Hematopoietic multipotent progenitor cell treated with erythropoietin and hydrocortisone succinate and interleukin-3 and kit ligand, for 15 days (in vitro differentiated cells): Measurements from ENCODE around the gene ELMO1.

Source experiments
- DNase-seq: peaks from one replicate; pipeline ENCODE4 v3.0.0-alpha.2; 2015; ENCODE audit warnings: low spot score

Gene ELMO1

DNA sequence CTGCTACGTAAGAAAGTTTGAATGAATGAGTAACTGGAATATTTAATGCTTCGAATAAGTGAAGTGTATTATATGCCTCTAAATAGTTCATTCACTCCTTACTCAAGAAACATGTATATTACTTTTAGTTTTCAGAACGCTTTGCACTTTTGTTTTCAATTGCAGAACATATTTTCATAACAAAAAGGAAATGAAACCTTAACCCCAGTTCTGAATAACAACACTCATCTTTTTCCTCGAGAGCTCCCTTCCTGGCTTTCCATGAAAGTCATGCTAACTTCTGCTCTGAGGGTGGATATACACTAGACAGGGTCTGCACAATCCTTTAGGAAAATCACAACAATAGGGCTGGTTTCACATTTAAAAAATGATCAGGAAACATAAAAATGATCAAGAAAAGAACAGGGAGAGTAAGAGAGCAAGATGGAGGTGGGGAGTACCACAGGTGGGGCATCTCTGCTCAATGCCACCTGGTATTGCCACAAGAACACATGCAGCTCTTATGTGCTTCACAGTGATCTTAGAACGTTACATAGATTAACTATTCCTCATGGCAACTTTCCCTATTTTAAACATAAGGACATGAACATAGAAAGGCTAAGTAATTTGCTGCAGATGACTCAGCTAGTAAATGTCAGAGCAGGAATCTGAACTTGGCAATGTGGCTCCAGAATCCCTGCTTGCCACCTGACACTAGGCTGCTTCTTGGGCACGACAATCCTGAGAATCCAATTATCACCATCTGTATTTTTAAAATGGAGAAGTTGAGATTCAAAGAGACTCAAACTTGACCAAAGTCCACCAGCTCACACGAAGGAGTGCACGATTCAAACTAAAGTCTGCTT lies 504.9 kb downstream of the ELMO1 start:
- DNase-seq: no peak

DNA sequence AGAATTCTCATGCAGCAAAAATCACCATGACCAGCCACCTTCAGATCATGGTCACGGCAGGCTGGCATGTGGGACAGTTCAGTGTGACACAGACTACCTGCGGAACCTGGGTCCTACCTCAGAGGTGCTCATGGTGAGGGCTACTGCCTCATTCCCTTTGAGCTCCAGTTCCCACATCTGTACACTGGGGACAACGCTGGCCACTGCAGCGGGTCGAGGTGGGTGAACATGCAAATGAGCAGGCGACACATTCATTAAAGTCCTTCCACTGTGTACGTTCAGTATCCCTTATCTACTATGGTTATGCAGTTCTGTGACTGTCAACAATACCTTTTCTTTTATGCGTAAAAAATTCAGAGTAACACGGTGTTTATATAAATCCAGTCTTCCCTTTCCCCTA lies 505.7 kb downstream of the ELMO1 start:
- no peak for DNase-seq

DNA sequence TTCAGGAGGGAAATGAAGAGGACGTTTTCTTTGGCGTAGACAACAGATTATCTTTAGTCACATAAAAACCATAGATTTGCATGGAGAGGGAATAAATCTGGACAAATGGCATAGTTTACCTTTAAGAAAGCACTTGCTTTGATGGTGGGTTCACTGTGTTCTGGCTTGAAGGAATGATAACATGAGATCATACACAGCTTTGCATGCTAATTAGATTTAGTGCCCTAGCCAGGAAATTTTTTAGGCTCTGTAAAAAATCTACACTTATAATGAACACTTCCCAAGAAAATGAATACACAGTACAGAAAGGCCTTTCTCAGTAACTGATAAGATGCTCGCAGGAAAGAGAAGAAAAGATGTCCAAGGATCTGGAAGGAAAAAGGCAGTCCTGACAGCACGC lies 506.1 kb downstream of the ELMO1 start:
- no peak for DNase-seq

DNA sequence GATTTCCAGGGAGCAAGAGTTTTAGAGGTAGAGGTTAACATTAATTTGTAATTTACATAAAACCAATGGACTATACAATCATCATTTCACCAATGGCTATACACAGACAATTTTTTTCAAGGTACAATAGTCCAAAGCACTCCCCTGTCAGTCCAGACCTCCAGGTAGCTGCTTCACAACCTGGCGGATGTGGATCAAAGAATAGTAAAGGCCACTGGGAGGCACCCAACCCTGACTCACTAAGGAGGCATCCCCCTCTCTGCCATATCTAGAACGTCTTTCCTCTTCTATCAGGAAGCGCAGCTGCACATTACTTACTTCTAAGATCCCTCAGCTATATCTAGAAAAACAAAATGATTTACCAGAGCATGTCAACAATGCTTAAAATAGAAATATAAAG lies 506.6 kb downstream of the ELMO1 start:
- no peak for DNase-seq

DNA sequence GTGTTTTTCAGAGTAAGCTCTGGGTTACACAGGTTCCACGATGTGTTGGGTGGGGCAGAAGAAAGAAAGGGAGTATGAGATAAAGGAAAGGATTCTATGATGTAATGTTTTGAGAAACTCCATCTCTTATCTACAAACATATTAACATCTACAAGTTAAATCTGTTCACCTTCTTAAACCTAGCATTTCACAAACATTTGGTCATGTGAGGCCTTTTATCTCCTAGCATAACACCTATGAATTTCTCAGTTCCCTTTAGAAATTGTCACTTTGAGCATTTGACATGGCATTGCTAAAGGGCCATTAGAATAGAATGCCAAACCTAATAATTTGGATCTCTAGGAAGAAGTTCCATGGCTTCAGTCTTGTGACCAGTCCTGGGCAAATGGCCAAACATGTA lies 507.3 kb downstream of the ELMO1 start:
- no peak for DNase-seq

DNA sequence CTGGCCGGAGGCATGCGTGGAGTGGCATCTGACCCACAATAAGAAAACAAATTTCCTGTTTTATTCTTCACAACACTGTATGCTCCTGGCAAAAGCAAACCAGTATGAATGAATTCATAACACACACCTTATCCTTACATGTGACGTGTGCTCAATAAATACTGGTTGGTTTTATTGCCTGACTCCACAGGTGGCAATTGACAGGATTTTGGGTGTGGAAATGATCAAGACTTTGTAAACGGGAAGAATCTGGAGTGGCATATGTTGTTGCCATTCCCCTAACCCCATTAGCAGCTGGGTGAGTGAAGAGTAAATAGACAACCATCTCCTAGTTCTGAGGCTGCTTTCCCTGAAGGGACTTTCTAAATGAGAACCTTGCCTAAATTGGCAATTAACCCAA lies 508.8 kb downstream of the ELMO1 start:
- DNase-seq: no peak

DNA sequence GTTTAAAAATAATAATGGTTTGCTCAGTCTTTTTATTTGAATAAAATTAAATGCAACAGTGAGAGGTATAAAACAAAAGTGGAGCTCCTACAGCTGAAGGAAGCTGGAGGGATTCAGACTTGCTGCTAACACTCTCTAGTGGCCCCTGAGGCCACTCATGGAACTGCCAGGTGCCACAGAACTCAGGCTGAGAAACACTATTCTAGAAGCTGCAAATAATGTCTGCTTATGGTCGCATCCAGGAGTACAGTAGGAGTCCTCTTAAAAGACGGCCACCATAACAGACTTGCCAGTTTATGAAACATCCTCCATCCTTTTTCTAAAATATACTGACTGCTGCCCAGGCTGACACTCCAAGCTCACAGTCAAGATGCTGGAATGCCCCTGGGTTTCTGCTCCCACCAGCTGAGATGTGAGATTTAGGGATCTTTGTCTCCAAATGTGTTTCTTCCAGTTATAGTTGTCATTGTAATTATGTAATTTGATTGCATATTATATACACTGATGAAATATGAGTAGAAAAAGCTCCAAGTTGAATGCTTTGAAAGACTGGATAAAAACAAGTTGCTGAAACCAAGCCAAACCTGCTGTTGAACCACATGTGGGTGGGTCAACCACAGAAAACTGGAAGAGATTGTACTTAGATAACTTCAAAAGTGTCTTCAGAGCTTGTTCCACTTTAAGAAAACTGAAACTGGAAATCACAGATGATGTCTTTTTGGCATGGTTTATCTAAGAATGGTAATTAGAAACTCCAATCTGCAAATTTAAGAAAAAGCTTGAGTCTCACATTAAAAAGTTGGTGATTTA lies 510.7 kb downstream of the ELMO1 start:
- no peak for DNase-seq

DNA sequence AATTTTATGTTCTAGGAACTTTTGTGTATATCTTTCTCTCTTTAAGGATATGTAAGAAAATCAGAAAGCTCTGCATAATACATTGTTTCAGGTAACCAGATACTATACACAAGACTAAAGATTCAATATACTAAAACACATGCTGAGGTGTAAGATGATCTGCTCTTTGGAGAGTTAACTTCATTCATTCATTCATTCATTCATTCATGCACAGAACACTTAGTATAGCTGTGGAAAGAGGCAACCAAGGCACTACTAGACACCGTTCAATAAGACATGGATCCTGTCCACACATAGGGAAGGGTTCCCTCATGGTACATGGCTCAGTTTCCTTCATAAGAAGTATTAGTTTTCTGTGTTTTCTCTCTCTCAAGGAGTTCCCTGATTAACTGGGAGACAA lies 516.8 kb downstream of the ELMO1 start:
- no peak for DNase-seq

DNA sequence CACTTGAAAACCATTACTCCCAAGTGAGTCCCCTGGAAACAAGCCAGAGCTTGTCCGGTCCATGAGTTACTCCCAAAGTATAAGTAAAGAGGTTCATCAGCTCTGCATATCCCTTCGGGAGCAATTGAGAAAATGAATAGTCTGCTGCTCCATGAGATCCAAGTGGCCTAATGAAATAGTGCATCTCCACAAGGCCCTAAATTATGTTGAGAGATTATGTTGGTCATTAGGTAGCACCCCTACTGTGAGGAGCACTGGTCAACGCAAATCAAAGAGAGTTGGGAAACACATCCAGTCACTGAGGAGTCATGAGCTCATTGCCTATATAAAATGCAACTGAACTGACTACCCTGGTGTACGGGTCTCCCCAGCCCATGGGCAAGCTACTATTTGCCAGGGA lies 518.9 kb downstream of the ELMO1 start:
- DNase-seq: no peak

DNA sequence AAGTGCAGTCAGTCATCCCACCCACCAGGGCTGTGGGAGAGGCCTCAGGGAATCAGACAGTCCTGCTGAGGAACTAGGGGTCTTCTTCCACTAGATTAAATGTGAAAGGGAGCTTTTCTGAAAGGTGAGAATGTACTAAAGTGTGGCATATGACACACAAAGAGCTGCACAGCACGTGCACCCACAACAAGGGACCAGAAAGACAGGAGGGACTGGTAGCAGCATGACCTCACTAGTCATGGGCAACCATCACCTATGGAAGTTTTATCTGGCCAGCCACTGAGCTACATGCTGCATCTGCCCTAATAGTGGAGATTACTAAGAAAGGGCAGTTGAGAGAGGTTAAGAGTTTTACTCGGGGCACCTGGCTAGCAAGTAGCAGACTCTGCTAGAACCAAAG lies 519.9 kb downstream of the ELMO1 start:
- DNase-seq: no peak

DNA sequence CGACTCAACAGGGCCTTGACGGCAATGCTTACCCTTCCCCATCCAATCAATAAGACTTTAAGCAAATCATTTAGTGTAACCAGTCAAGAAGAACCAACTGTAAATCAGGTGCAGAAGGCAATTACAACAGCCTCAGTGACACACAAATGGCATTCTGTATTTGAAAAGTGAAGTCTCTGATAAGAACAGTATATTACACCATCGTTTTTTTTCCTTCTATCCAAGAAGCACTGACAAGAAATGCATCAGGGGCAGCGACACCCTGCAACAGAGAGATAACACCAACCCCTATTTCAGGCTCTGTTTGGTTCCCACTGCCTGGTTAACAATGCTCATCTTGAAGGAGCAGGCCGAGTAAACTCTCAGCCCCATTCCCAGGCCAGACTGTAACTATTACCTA lies 520.4 kb downstream of the ELMO1 start:
- no peak for DNase-seq

DNA sequence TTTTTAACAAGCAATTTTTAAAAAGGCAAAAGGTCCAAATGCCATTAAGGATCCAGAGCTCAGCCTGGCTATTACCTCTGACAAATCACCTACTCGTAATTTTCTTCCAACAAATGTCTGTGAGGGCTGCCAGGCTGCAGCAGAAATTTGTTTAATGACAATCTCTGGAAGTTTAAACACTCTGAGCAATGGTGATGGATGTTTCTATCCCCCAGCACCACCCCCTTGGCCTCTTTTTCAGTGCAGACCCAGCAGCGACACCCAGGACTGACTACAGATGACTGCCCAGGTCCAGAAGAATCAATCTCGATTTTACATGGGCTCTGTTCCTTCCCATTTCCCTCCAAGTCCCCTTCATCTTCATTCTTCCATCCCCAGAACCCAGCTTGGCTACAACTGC lies 523.0 kb downstream of the ELMO1 start:
- DNase-seq: no peak

DNA sequence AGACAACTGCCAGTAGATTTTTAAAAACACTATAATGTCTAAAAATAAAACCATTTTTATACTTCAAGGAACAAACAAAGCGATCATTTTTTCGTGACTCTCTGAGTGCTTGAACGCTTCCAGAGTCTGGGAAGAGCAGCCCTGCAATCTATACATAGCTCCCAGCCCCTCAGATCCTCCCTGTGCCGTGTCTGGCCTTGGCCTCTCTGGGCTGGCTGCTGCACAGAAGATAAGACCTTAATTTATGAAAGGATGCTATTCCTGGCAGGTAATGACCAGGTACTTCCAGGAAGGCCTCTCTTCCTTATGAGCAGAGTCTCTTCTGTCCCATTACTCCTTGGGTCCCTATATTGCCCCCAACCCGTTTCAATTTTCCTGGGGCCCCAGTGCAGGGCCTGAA lies 523.5 kb downstream of the ELMO1 start:
- DNase-seq: no peak

DNA sequence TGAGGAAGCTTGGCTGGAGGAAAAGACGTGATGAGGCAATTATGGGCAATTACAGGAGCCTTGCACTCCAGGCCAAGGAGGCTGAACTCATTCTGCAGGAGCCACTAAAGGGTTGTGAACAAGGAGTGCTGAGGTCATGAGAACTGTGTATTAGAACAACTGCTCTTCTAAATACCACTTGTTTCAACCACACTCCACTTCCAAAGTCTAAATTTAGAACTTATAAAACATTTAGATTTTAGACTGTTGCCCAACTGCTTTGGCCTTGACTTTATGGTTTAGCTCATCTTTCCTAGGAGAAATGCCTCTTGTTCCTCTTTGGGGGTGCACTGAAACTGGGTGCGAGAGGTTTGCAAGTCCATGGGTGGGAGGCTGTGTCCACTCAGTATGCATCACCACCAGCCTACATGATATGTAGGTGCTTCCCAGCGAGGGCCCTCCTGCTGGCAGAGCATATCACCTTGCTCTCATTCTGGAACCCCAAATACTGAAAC lies 524.7 kb downstream of the ELMO1 start:
- no peak for DNase-seq

DNA sequence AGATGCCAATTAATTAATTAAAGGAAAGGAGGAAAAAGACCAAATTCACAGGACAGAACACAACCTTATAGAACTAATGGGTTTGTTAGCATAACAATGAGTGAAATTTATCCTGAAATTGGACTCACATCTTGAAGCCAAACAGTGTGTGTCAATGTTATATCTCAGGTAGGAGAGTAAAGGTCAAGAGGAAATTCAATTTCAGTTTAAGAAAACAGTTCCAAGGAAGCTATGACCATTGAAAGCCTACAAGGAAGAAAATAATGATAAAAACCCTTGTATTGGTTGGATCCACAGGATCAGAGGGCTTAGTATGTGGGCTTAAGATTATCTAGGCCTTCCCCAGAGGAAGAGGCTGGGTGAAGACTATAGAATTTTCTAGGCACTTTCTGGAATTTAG lies 525.5 kb downstream of the ELMO1 start:
- no peak for DNase-seq

DNA sequence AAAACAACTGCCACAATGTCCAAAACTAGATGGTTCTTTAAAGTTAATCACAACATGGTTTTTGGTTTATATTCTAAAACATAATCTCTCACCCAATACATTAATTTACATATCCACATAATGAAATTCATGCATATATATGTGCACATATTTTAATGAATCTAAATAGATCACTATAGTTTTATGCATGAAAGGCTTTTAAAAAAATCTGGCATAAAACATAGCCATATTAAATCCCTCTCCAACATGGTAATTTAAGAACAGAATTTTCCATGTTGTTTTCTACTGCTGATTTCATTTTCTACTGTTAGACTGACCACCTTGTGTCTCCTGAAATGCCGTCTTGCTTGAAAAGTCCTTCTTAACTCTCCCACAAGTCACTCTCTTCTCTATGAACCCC lies 528.2 kb downstream of the ELMO1 start:
- no peak for DNase-seq

DNA sequence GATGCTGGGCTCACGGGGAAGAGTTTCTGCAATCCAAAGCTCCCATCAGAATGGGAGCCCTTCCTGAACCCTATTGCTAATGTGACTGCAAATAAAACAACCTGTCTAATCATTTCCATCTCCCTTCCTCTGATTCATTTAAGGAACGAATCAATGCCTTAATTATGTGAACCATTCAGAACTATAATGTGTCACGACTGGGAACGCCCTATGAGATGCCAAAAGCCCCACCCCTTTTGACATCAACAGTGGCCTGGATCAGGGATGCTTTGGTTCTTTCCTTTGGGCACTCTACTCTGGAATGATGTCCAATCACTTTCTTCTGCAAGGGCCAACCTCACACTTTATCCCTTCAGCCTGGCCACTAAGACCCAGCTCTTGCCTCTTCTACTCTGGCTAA lies 528.9 kb downstream of the ELMO1 start:
- DNase-seq: no peak

DNA sequence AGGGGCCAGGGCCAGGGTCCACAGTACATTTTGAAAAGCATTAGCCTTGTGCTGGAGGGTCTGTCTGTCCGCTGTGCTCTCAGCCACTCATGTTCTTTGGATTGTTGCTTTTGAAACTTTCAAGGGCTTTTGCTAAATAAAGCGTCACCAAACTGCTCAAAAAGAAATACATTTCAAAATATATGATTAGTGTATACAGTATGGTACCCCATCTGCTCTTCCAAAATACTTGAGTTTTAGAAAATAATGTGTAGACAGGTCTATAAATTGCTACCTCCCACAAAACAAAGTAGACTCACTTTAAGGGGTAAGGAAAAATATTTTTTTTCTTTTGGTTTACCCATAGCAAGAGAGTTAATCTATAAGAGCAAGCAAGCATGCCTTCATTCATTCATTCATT lies 530.1 kb downstream of the ELMO1 start:
- DNase-seq: no peak

DNA sequence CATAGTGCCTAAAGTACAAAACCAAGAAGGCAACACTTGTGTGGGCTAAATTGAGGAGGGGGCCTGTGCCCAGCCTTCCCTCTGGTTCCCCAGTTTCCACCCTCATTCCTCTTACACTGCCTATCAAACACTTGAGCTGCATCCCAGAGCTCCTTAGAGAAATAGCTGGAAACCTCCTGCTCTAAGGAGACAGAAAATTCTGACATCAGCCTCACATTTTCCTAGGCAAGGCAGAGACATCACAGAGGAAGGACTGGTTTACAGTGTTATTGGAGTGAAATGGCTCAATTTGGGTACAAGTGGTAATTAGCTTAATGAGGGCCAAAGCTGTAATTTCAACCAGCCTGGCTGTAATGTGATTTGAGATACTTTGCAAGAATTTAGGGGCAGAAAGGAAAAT lies 532.0 kb downstream of the ELMO1 start:
- DNase-seq: no peak

DNA sequence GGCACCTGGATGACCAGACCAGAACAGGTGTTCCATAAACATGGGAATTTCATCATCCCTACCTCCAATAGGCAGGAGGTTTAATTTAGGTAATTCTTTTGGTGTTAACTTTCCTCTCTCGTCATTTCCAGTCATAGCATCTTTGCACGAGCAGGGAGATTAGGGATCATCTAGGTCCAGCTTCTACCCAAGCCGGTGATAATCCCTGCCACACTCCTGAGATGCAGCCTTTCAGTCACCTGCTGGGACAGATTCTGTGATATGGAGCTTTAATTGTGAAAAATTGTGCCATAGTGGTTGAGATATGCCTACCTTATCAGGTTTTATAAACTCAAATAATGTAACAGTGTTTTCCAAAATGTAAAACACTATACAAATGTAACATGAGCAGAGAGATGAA lies 532.5 kb downstream of the ELMO1 start:
- no peak for DNase-seq

DNA sequence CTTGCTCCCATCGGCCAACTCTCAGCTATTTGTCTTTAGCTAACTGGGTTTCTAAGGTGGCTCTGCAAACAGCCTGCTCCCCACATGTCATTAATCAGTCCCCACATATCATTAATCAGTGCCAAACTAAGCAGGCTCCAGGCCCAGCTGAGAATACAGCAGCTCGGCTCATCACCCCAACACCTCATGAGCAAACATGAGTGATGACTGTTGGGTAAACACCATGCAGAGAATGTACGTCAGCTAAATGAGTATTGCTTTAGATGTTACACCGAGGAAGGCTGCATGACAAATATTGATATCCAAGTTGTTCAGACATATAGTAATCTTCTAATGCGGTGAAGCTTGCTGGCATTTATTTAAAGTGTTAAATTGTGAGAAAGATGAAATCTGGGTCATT lies 536.9 kb downstream of the ELMO1 start:
- DNase-seq: no peak

DNA sequence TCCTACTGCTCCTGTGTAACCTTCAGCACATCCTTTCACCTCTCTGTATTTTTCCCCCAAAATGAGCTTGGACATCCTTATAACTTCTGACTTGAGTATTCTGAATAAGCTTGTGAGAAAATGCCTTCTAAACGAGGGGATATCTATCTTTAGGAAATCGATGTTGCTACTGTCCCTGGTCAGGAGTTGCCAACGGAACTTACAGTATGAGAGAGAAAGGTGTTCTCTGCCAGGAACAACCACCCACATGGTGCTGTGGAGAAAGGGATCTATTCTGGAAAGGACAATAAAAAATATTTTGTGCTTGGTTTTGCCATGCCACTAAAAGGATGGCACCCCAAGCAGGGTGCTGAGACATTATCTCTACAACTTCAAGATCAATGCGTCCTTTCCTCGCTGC lies 537.8 kb downstream of the ELMO1 start:
- DNase-seq: no peak

DNA sequence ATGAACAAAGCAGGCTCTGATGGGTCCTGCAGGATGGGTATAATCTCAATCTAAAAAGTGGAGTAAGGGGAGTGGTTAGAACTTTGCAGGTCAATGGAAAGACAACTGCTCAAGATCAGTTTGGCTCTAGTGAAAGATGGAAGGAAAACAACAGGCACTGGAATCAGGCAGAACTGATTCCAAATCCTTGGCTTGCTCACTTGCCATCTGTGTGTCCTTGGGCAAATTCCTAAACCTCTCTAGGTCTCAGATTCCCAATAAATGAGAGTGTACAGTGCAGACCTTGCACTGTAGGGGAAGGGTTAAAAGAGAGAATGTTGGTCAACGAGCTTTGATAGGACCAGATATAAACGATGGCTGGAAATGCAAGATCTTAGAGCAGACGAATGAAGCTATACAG lies 538.3 kb downstream of the ELMO1 start:
- DNase-seq: no peak
